HL-60 (cell line): Measurements from ENCODE around the gene PDE8A.
"Not testable (repeated sequence)": the region's sequence is repeated elsewhere in the genome, so short reads cannot be mapped to it uniquely, and the experiment has no call there.

Source experiments
- TF ChIP-seq, protein P1 (sequence below): IDR thresholded peaks from one replicate; pipeline ENCODE4 v1.5.1; 2011; ENCODE audit warnings: low read length, control low read depth, inconsistent platforms; ENCODE audit not compliant: insufficient read depth
- TF ChIP-seq, protein P2 (sequence below): IDR thresholded peaks from 2 replicates; pipeline ENCODE4 v1.6.1; 2012; ENCODE audit warnings: low read depth; ENCODE audit not compliant: insufficient replicate concordance

DNA sequence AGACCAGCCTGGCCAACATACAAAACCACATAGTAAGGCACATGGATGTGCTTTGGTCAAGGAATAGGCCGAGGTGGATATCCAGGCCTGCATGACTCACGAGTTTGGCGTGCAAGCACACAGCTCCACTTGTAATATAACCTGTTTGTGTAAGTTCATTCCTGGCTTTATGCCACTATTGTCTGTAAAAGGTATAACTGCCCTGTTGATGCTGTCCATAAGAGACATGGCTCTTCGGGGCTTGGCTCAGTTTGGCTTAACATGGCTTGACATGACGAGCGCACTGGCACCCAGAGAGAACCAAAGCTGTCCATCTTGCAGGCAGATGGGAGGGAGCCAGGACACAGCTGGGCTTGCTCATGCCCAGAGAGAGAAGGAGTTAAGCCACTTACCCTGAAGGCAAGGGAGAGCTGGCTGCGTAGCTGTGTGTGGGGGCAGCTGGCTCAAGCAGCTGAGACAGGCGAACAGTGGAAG, 195.4 kb downstream of the PDE8A start:
- TF ChIP-seq, protein P1, sequence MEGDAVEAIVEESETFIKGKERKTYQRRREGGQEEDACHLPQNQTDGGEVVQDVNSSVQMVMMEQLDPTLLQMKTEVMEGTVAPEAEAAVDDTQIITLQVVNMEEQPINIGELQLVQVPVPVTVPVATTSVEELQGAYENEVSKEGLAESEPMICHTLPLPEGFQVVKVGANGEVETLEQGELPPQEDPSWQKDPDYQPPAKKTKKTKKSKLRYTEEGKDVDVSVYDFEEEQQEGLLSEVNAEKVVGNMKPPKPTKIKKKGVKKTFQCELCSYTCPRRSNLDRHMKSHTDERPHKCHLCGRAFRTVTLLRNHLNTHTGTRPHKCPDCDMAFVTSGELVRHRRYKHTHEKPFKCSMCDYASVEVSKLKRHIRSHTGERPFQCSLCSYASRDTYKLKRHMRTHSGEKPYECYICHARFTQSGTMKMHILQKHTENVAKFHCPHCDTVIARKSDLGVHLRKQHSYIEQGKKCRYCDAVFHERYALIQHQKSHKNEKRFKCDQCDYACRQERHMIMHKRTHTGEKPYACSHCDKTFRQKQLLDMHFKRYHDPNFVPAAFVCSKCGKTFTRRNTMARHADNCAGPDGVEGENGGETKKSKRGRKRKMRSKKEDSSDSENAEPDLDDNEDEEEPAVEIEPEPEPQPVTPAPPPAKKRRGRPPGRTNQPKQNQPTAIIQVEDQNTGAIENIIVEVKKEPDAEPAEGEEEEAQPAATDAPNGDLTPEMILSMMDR = not testable (repeated sequence)
- TF ChIP-seq, protein P2, sequence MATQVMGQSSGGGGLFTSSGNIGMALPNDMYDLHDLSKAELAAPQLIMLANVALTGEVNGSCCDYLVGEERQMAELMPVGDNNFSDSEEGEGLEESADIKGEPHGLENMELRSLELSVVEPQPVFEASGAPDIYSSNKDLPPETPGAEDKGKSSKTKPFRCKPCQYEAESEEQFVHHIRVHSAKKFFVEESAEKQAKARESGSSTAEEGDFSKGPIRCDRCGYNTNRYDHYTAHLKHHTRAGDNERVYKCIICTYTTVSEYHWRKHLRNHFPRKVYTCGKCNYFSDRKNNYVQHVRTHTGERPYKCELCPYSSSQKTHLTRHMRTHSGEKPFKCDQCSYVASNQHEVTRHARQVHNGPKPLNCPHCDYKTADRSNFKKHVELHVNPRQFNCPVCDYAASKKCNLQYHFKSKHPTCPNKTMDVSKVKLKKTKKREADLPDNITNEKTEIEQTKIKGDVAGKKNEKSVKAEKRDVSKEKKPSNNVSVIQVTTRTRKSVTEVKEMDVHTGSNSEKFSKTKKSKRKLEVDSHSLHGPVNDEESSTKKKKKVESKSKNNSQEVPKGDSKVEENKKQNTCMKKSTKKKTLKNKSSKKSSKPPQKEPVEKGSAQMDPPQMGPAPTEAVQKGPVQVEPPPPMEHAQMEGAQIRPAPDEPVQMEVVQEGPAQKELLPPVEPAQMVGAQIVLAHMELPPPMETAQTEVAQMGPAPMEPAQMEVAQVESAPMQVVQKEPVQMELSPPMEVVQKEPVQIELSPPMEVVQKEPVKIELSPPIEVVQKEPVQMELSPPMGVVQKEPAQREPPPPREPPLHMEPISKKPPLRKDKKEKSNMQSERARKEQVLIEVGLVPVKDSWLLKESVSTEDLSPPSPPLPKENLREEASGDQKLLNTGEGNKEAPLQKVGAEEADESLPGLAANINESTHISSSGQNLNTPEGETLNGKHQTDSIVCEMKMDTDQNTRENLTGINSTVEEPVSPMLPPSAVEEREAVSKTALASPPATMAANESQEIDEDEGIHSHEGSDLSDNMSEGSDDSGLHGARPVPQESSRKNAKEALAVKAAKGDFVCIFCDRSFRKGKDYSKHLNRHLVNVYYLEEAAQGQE = not testable (repeated sequence)
